Gastrocnemius medialis (tissue), 4 donors: ENCODE results near the gene TSHZ1.

Experiments
- CTCF ChIP-seq, 5 experiments: fragments of 450-650 bp in 3 of 5; fragments of 200-600 bp in 2 of 5; sonication (generic) in 2 of 5; IDR thresholded peaks in 4 of 5; conservative IDR thresholded peaks in 1 of 5; 1 replicate in 4 of 5; 2 replicates in 1 of 5; pipeline ENCODE4 v1.5.1; 2016 to 2019; ENCODE audit warnings: antibody characterized with exemption in 5 of 5, mild to moderate bottlenecking in 3 of 5, moderate library complexity in 3 of 5
- POLR2A ChIP-seq, 2 donors: fragments of 450-650 bp; IDR thresholded peaks; one replicate each; pipeline ENCODE4 v1.6.1; 2017; ENCODE audit warnings: antibody characterized with exemption in 2 of 2, mild to moderate bottlenecking in 2 of 2, moderate library complexity in 2 of 2

DNA sequence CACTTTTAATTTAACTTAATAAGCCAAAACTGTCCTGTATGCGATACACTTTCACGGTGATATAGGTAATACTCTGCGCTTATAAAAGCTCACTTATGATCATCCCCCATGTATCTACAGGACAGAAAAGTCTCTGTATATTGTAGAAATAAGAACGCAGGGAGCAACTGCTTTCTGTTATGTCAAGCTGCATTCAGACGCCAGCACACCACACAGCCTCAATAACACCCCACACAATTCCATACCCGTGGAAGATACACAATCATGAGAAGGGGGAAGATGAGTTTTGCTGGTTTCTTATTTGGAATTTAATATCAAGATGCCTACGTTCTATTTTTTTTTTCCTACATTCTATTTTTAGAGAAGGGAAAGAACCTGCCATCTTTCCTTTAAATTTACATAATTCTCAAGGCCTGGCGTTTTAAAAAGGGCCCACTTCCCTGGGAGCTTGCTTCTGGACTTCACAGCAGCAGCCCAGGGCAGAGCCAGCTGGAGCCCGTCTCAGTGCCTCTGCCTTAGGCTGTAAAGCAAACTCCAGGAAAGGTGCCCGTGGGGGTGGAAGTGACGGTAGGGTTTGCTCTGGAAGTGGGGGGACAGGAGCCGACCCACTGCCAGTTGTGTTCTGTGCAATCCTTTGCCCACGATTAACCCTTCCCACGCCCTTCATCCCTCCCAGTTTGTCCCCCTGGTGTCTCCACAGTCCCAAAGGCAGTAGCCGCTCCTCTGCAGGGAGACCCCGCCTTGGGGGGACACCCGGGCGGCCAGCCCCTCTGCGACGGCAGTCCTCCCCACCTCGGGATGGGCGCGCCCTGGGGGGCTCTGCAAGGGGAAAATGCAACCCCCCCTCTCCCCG, 7.0 kb upstream of the TSHZ1 start:
- no peak for TF ChIP-seq CTCF (IDR thresholded peaks at IDR 0.05 in 4 of 5, conservative IDR thresholded peaks at IDR 0.05 in 1 of 5)
- no peak for TF ChIP-seq POLR2A (IDR thresholded peaks at IDR 0.05)
